ENCODE data around the gene DGKD.
A peak's percentile ranks its signal among the peaks of the same experiment; 100 is the strongest.

DGKD gene

DNA sequence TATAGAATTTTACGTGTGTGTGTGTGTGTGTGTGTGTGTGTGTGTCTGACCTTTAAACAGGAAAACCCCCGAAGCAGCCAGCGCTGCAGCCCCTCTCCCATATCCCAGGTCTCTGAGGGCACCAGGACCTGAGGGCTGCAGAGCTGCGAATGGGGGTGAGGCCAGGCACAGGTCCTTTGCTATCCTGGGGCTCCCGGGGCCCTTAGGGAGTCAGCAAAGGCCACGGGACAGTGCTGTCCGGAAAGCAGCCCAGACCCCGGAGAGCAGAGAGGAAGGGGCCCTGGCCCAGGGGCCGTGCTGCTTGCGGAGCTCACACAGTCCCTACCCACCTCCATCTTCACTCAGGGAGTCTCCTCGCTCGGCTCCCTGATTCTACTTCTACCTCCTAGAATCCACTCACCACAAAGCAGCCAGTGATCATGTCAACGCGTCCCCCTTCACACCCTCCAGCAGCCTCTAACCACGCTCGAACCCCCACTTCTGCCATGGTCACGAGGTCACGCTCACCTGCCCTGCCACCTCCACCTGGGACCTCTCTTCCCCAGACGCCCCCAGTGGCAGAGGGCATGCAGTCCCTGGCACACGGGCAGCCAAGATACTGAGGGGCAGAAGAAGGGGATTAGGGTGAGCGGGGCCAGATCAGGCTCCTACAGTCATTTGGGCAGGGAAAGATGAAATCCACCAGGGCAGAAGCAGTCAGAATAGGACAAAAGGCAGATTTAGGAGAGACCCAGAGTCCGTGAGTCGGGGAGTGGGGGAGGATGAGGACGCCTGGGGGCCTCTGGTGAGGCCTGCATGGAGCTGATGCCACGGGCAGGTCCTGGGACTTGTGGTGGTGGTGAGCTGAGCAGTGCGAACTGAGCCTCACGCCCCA is 125.6 kb downstream of the DGKD start:
- Histone ChIP-seq H3K4me1 (ENCODE audit: control insufficient read depth in 1 of 2, insufficient read depth in 2 of 2, low read length in 2 of 2) (peaks cover 0 to 4% of the 10 kb centered on the region in 2 donors), H3K4me3 (ENCODE audit: low read depth in 1 of 2, low read length in 2 of 2) (no peak overlapping the region), H3K9me3 (ENCODE audit: control insufficient read depth in 1 of 2, low read length in 2 of 2) (no peaks in the 10 kb centered on the region), H3K27me3 (ENCODE audit: control insufficient read depth in 1 of 2, insufficient read depth in 2 of 2, low read length in 2 of 2) (no peaks in the 10 kb centered on the region), H3K9ac (ENCODE audit: low read depth in 1 of 2, low read length in 2 of 2) (no peak overlapping the region), H3K27ac (ENCODE audit: low read depth, low read length) (no peak overlapping the region), H3K36me3 (ENCODE audit: control insufficient read depth in 1 of 2, insufficient read depth in 2 of 2, low read length in 2 of 2) (peaks cover 19 to 71% of the 10 kb centered on the region in 2 donors)

DNA sequence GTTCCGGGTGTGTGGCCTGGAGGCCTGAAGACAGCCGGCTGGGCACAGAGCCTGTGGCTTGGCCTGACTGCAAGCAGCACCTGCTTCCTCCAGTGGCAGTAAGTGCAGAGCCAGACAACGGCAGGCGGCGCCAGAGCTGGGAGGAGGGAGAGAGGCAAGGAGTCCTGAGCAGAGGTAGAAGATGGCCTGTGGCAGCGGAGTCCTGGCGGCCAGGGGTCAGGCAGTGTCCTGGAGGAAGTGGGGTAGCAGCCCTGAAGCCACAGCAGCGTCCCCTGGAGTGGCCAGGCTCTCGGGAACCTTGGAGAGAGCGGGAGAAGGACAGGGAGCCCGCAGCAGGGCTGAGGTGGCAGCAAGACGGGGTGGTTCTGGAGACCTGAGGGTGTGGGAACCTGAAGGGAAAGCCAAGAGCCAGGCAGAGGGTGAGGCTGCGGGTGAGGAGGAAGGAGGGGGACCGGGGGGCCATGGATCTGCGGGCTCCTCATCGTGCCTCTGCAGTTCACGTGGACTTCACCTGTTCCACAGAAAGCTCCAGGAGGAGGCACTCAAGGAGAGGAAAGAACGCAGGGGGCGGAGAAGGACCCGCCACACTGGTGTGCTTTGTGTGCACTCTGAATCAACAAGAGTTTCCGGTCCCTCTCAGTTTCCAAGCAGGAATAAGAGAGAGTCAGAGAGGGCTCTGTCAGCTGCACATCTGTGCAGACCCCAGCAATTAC is 126.4 kb downstream of the DGKD start:
- no peak overlapping the region for H3K9ac ChIP-seq (ENCODE audit: low read depth in 1 of 2, low read length in 2 of 2)
- no peak overlapping the region for H3K27ac ChIP-seq (ENCODE audit: low read depth, low read length)
- peaks cover 24 to 77% of the 10 kb centered on the region in 2 donors for H3K36me3 ChIP-seq (ENCODE audit: control insufficient read depth in 1 of 2, insufficient read depth in 2 of 2, low read length in 2 of 2)
- H3K4me3 ChIP-seq (ENCODE audit: low read depth in 1 of 2, low read length in 2 of 2) = no peak overlapping the region
- peaks cover 0 to 4% of the 10 kb centered on the region in 2 donors for H3K4me1 ChIP-seq (ENCODE audit: control insufficient read depth in 1 of 2, insufficient read depth in 2 of 2, low read length in 2 of 2)
- no peaks in the 10 kb centered on the region for H3K27me3 ChIP-seq (ENCODE audit: control insufficient read depth in 1 of 2, insufficient read depth in 2 of 2, low read length in 2 of 2)
- no peaks in the 10 kb centered on the region for H3K9me3 ChIP-seq (ENCODE audit: control insufficient read depth in 1 of 2, low read length in 2 of 2)

DNA sequence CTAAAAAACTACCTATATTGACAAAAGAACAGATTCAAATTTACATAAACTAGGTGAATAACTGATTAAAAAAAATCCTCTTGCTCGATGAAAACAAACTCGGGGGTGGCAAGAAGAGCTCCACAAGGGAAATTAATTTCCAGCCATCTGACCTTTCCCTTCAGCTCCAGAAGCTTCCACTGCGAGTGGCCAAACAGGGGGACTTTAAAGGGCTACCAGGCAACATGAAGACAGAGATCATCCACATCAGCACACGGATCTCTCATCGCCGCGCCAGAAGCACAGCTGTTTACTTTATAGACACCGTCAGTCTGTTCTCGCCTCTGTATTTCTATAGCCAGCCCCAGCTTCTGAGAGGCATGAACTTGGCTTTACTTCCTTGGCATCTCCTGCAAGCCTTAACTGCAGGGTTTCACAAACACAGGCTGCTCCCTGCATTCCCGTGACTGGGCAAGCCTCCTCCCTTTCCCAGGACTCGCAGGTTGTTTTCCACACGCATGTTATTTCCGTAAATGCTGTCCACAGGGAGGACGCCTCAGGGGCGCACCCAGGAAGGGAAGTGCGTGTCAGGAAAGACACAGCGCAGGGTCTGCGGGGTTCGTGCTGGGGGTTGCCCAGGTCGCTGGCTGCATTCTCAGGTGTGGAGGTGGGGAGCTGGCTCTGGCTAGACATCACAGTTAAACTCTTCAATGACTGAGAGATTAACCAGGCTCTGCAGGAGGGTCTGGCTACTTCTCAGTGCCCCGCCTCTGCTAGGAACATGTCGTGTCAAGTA is 127.3 kb downstream of the DGKD start:
- Histone ChIP-seq H3K9ac (ENCODE audit: low read depth in 1 of 2, low read length in 2 of 2) (no peak overlapping the region), H3K36me3 (ENCODE audit: control insufficient read depth in 1 of 2, insufficient read depth in 2 of 2, low read length in 2 of 2) (peaks cover 22 to 75% of the 10 kb centered on the region in 2 donors), H3K4me1 (ENCODE audit: control insufficient read depth in 1 of 2, insufficient read depth in 2 of 2, low read length in 2 of 2) (peaks cover 0 to 4% of the 10 kb centered on the region in 2 donors), H3K9me3 (ENCODE audit: control insufficient read depth in 1 of 2, low read length in 2 of 2) (no peaks in the 10 kb centered on the region), H3K27ac (ENCODE audit: low read depth, low read length) (peak overlapping the region; percentile 6), H3K27me3 (ENCODE audit: control insufficient read depth in 1 of 2, insufficient read depth in 2 of 2, low read length in 2 of 2) (no peaks in the 10 kb centered on the region), H3K4me3 (ENCODE audit: low read depth in 1 of 2, low read length in 2 of 2) (no peak overlapping the region)

DNA sequence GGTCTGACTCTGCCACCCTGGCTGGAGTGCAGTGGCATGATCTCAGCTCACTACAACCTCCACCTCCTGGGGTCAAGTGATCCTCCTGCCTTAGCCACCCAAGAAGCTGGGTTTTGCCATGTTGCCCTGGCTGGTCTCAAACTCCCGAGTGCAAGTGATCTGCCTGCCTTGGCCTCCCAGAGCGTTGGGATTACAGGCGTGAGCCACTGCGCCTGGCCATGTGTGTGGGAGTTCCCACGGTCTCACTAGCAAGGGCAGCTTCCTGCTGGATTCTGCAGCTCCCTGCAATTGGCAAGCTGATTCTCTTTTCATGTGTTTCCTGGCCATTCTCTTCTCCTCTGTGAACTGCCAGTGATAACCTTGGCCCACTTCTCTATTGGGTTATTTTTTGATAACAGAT is 128.3 kb downstream of the DGKD start:
- Histone ChIP-seq H3K36me3 (ENCODE audit: control insufficient read depth in 1 of 2, insufficient read depth in 2 of 2, low read length in 2 of 2) (peaks cover 18 to 67% of the 10 kb centered on the region in 2 donors), H3K27me3 (ENCODE audit: control insufficient read depth in 1 of 2, insufficient read depth in 2 of 2, low read length in 2 of 2) (no peaks in the 10 kb centered on the region), H3K9me3 (ENCODE audit: control insufficient read depth in 1 of 2, low read length in 2 of 2) (no peaks in the 10 kb centered on the region), H3K9ac (ENCODE audit: low read depth in 1 of 2, low read length in 2 of 2) (no peak overlapping the region), H3K4me1 (ENCODE audit: control insufficient read depth in 1 of 2, insufficient read depth in 2 of 2, low read length in 2 of 2) (peaks cover 0 to 4% of the 10 kb centered on the region in 2 donors), H3K4me3 (ENCODE audit: low read depth in 1 of 2, low read length in 2 of 2) (no peak overlapping the region), H3K27ac (ENCODE audit: low read depth, low read length) (no peak overlapping the region)

DNA sequence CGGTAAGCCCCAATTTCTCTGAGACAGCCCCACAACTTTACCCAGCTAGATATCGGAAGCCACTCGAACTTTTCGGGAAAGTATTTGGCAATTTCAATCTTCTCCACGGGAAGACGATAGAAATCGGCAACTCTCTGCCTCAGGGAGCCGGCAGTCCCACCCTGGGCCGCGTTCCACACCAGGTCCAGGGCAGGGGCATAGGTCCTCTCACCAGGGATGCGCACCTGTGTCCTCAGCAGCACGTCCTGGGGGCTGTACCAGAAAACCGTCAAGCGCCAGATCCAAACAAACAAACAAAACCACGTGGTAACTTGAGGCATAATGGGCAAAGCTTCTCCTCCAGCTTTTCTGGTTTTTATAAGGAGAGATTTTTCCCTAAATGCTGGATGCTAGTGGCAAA is 131.4 kb downstream of the DGKD start:
- Histone ChIP-seq H3K9me3 (ENCODE audit: control insufficient read depth in 1 of 2, low read length in 2 of 2) (no peaks in the 10 kb centered on the region), H3K36me3 (ENCODE audit: control insufficient read depth in 1 of 2, insufficient read depth in 2 of 2, low read length in 2 of 2) (peaks cover 18 to 68% of the 10 kb centered on the region in 2 donors), H3K4me1 (ENCODE audit: control insufficient read depth in 1 of 2, insufficient read depth in 2 of 2, low read length in 2 of 2) (no peaks in the 10 kb centered on the region), H3K4me3 (ENCODE audit: low read depth in 1 of 2, low read length in 2 of 2) (no peak overlapping the region), H3K9ac (ENCODE audit: low read depth in 1 of 2, low read length in 2 of 2) (no peak overlapping the region), H3K27ac (ENCODE audit: low read depth, low read length) (no peak overlapping the region), H3K27me3 (ENCODE audit: control insufficient read depth in 1 of 2, insufficient read depth in 2 of 2, low read length in 2 of 2) (no peaks in the 10 kb centered on the region)

DNA sequence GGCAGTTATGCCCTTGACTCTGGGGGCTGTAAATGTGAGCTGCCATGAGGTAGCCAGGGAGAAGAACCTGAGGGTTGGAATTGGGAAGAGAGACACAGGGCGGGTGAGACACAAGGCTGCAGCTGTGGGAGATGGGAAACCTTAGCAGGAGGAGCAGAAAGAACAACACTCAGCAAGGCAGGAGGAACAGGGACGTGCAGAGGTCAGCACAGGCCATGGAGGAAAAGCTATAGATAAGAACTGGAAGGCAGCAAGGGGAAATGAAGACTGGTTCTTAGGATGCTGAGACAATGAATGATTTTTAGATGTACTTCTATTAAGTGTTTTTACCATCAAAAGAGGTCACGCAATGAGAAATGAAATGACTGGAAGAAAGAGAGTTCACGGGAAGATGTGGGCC is 132.1 kb downstream of the DGKD start:
- H3K36me3 ChIP-seq (ENCODE audit: control insufficient read depth in 1 of 2, insufficient read depth in 2 of 2, low read length in 2 of 2) = peaks cover 22 to 73% of the 10 kb centered on the region in 2 donors
- no peaks in the 10 kb centered on the region for H3K9me3 ChIP-seq (ENCODE audit: control insufficient read depth in 1 of 2, low read length in 2 of 2)
- no peaks in the 10 kb centered on the region for H3K27me3 ChIP-seq (ENCODE audit: control insufficient read depth in 1 of 2, insufficient read depth in 2 of 2, low read length in 2 of 2)
- no peak overlapping the region for H3K9ac ChIP-seq (ENCODE audit: low read depth in 1 of 2, low read length in 2 of 2)
- no peak overlapping the region for H3K27ac ChIP-seq (ENCODE audit: low read depth, low read length)
- no peaks in the 10 kb centered on the region for H3K4me1 ChIP-seq (ENCODE audit: control insufficient read depth in 1 of 2, insufficient read depth in 2 of 2, low read length in 2 of 2)
- H3K4me3 ChIP-seq (ENCODE audit: low read depth in 1 of 2, low read length in 2 of 2) = no peak overlapping the region

DNA sequence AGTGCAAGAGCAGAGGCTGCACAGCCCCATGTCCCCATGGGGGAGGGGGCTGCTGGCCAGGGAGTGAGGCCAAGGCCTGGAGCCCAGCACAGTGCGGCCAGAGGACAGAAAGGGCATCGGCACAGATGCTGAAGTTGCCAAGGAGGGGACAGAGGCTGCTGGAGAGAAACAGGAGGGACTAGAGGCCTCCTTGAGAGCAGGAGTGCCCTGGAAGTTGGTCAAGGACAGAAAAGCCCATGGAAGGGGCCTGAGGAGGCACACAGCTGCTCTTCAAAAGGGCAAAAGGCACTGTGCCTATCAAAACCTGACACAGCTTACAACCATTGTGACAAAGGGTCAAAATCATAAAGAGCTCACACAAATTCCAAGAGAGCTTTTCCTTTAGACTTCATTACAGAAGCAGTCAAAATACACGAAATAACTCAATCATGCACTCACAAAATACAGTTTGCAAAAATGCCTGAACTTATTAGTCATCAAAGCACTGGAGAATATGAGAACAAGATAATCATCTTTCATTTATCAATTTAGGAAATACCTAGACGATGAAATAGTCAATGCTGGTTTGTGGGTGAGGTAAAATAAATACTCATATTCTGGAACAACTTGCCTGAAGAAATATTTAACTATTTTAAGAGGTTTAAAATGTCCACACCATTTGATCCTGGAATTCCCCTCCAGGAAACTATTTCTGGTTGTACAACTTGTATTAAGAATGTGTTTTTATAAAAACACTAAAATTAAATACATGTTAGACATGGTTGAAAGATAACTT is 132.7 kb downstream of the DGKD start:
- Histone ChIP-seq H3K27ac (ENCODE audit: low read depth, low read length) (no peak overlapping the region), H3K9ac (ENCODE audit: low read depth in 1 of 2, low read length in 2 of 2) (no peak overlapping the region), H3K9me3 (ENCODE audit: control insufficient read depth in 1 of 2, low read length in 2 of 2) (no peaks in the 10 kb centered on the region), H3K4me3 (ENCODE audit: low read depth in 1 of 2, low read length in 2 of 2) (no peak overlapping the region), H3K4me1 (ENCODE audit: control insufficient read depth in 1 of 2, insufficient read depth in 2 of 2, low read length in 2 of 2) (no peaks in the 10 kb centered on the region), H3K36me3 (ENCODE audit: control insufficient read depth in 1 of 2, insufficient read depth in 2 of 2, low read length in 2 of 2) (peaks cover 25 to 72% of the 10 kb centered on the region in 2 donors), H3K27me3 (ENCODE audit: control insufficient read depth in 1 of 2, insufficient read depth in 2 of 2, low read length in 2 of 2) (no peaks in the 10 kb centered on the region)

DNA sequence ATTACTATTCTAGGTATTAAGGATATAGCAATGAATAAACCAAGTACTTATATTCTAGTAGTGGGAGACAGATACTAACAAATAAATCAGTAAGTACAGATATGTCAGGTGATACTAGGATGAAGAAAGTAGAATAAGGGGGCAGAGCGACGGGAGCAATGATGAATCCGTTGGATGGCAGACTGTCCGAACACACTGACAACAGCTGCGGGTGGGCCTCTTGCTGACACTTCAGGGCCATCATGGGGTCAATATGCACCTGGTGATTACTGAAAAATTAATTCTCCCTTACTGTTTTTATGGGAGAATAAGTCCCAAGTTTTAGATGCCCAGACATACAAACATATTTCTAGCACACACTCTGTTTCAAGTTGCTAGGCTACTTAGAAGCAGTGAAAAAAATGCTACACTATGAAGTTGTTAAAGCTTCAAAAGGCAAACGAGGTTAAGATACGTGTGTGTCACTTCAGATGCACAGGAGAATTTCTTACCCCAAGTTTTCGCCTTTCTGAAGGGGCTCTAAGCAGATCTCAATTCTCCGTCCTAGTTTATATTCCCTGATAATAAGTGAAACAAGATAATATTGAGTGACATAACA is 133.6 kb downstream of the DGKD start:
- Histone ChIP-seq H3K9me3 (ENCODE audit: control insufficient read depth in 1 of 2, low read length in 2 of 2) (no peaks in the 10 kb centered on the region), H3K9ac (ENCODE audit: low read depth in 1 of 2, low read length in 2 of 2) (no peak overlapping the region), H3K27me3 (ENCODE audit: control insufficient read depth in 1 of 2, insufficient read depth in 2 of 2, low read length in 2 of 2) (no peaks in the 10 kb centered on the region), H3K36me3 (ENCODE audit: control insufficient read depth in 1 of 2, insufficient read depth in 2 of 2, low read length in 2 of 2) (peaks cover 21 to 75% of the 10 kb centered on the region in 2 donors), H3K4me3 (ENCODE audit: low read depth in 1 of 2, low read length in 2 of 2) (no peak overlapping the region), H3K4me1 (ENCODE audit: control insufficient read depth in 1 of 2, insufficient read depth in 2 of 2, low read length in 2 of 2) (no peaks in the 10 kb centered on the region), H3K27ac (ENCODE audit: low read depth, low read length) (no peak overlapping the region)

DNA sequence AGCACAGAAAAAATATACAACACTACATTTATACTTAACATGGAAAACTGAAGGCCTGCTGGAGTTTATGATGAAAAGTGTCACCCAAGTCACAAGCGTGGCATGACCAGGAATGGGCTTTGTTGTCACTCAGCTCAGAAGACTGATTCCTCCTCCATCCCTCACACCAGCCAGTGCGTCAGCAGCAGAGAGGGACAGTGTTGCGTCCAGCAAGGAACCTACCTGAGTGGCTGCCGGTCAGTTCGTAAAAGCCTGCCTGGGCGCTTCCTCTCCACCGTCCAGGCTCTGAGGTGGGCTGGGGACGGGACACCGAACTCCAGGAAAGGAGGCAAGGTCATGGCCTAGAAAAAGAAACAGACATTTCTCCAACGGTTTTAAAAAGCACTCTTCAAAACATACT is 134.8 kb downstream of the DGKD start:
- Histone ChIP-seq H3K9me3 (ENCODE audit: control insufficient read depth in 1 of 2, low read length in 2 of 2) (no peaks in the 10 kb centered on the region), H3K4me1 (ENCODE audit: control insufficient read depth in 1 of 2, insufficient read depth in 2 of 2, low read length in 2 of 2) (no peaks in the 10 kb centered on the region), H3K36me3 (ENCODE audit: control insufficient read depth in 1 of 2, insufficient read depth in 2 of 2, low read length in 2 of 2) (peaks cover 23 to 70% of the 10 kb centered on the region in 2 donors), H3K9ac (ENCODE audit: low read depth in 1 of 2, low read length in 2 of 2) (no peak overlapping the region), H3K27ac (ENCODE audit: low read depth, low read length) (no peak overlapping the region), H3K4me3 (ENCODE audit: low read depth in 1 of 2, low read length in 2 of 2) (no peak overlapping the region), H3K27me3 (ENCODE audit: control insufficient read depth in 1 of 2, insufficient read depth in 2 of 2, low read length in 2 of 2) (no peaks in the 10 kb centered on the region)
